Liver (tissue), 9 donors: ENCODE data around the gene TSPYL4. TPM values are rescaled to one million over a fixed set of nuclear protein-coding genes. Genes with fewer than 3 reads are reported as not detected.

Experiments used
- DNase-seq: peaks from one replicate; pipeline ENCODE4 v3.0.0-alpha.2; 2017; ENCODE audit warnings: low spot score
- H3K27ac ChIP-seq, 2 donors: one replicate each; pipeline ENCODE4 v1.7.0; 2013; ENCODE audit warnings: inconsistent platforms in 2 of 2, low read length in 2 of 2, control low read depth in 1 of 2, low read depth in 1 of 2, mild to moderate bottlenecking in 1 of 2
- H3K27me3 ChIP-seq, 4 donors: one replicate each; pipeline versions ENCODE4 v1.6.1 to v1.7.0; 2013; ENCODE audit warnings: low read length in 3 of 4, inconsistent platforms in 1 of 4, mild to moderate bottlenecking in 1 of 4, moderate library complexity in 1 of 4; ENCODE audit not compliant: control insufficient read depth in 4 of 4, insufficient read depth in 4 of 4
- H3K36me3 ChIP-seq, 4 donors: one replicate each; pipeline versions ENCODE4 v1.6.1 to v1.7.0; 2013; ENCODE audit warnings: low read length in 3 of 4, mild to moderate bottlenecking in 3 of 4, low read depth in 1 of 4, moderate library complexity in 1 of 4; ENCODE audit not compliant: control insufficient read depth in 4 of 4, insufficient read depth in 3 of 4
- H3K4me1 ChIP-seq, 4 donors: one replicate each; pipeline versions ENCODE4 v1.6.1 to v1.7.0; 2013; ENCODE audit warnings: low read length in 3 of 4, mild to moderate bottlenecking in 3 of 4, moderate library complexity in 1 of 4; ENCODE audit not compliant: control insufficient read depth in 4 of 4, insufficient read depth in 4 of 4
- H3K4me3 ChIP-seq, 3 donors: one replicate each; pipeline versions ENCODE4 v1.6.1 to v1.7.0; 2013; ENCODE audit warnings: low read length in 3 of 3, control low read depth in 1 of 3, low read depth in 1 of 3, mild to moderate bottlenecking in 1 of 3
- H3K9ac ChIP-seq, 2 donors: one replicate each; pipeline ENCODE4 v1.7.0; 2013; ENCODE audit warnings: low read length in 2 of 2, mild to moderate bottlenecking in 2 of 2, moderate library complexity in 2 of 2, control low read depth in 1 of 2, low read depth in 1 of 2
- H3K9me3 ChIP-seq, 4 donors: one replicate each; pipeline versions ENCODE4 v1.6.1 to v1.7.0; 2013; ENCODE audit warnings: low read length in 3 of 4; ENCODE audit not compliant: control insufficient read depth in 4 of 4
- EGR1 ChIP-seq, 2 donors: IDR thresholded peaks; 2 replicates each; pipeline ENCODE4 v1.6.1; 2016 to 2018; ENCODE audit warnings: antibody characterized with exemption in 2 of 2, low read depth in 2 of 2
- FOXA1 ChIP-seq: IDR thresholded peaks from 2 replicates; pipeline ENCODE4 v1.6.1; 2016; ENCODE audit warnings: antibody characterized with exemption
- FOXA2 ChIP-seq: IDR thresholded peaks from 2 replicates; pipeline ENCODE4 v1.6.1; 2016; ENCODE audit warnings: antibody characterized with exemption
- GABPA ChIP-seq, 2 donors: IDR thresholded peaks in 1 of 2; conservative IDR thresholded peaks in 1 of 2; 2 replicates each; pipeline ENCODE4 v1.6.1; 2016; ENCODE audit warnings: antibody characterized with exemption in 2 of 2, mild to moderate bottlenecking in 1 of 2, moderate library complexity in 1 of 2
- HNF4A ChIP-seq, 2 donors: conservative IDR thresholded peaks; 2 replicates each; pipeline ENCODE4 v1.6.1; 2016; ENCODE audit warnings: antibody characterized with exemption in 2 of 2, mild to moderate bottlenecking in 2 of 2
- HNF4G ChIP-seq: IDR thresholded peaks from 2 replicates; pipeline ENCODE4 v1.6.1; 2016; ENCODE audit warnings: antibody characterized with exemption
- JUND ChIP-seq, 2 donors: IDR thresholded peaks; 2 replicates each; pipeline ENCODE4 v1.6.1; 2016; ENCODE audit warnings: antibody characterized with exemption in 2 of 2
- MAX ChIP-seq: IDR thresholded peaks from 2 replicates; pipeline ENCODE4 v1.6.1; 2016; ENCODE audit warnings: antibody characterized with exemption
- NR2F2 ChIP-seq: IDR thresholded peaks from 2 replicates; pipeline ENCODE4 v1.6.1; 2016; ENCODE audit warnings: antibody characterized with exemption
- RAD21 ChIP-seq, 2 donors: IDR thresholded peaks; 2 replicates each; pipeline ENCODE4 v1.6.1; 2016; ENCODE audit warnings: antibody characterized with exemption in 2 of 2, mild to moderate bottlenecking in 2 of 2
- RXRA ChIP-seq, 2 donors: IDR thresholded peaks; 2 replicates each; pipeline ENCODE4 v1.6.1; 2017 to 2018; ENCODE audit warnings: antibody characterized with exemption in 2 of 2, mild to moderate bottlenecking in 1 of 2
- WGBS: extraction: QIAGEN DNeasy Blood & Tissue Kit; methylation state at CpG from one replicate; pipeline ENCODE4 v1.1.7; 2013; 5-methylcytosine and 5-hydroxymethylcytosine counted together
- polyA plus RNA-seq, 2 donors: library from polyadenylated mRNA; stranded (reverse) in 1 of 2; unstranded in 1 of 2; fragments of 200-250 nt in 1 of 2; fragments of >200 nt in 1 of 2; fragmentation: Nextera tagmentation in 1 of 2; extraction: Ambion mirVana in 1 of 2; gene quantifications; one replicate each; pipeline versions ENCODE4 v1.2.1 to v1.2.3, GENCODE V29; 2013 to 2015
- total RNA-seq, 2 donors: library from RNA; depleted of rRNA; stranded (reverse); fragments of >200 nt; gene quantifications; one replicate each; pipeline ENCODE4 v1.2.3, GENCODE V29; 2014
- TF ChIP-seq, protein P1 (sequence below): IDR thresholded peaks from 2 replicates; pipeline ENCODE4 v1.6.1; 2016; ENCODE audit warnings: antibody characterized with exemption
- TF ChIP-seq, protein P2 (sequence below): fragments of 150-350 bp; IDR thresholded peaks from 2 replicates; pipeline ENCODE4 v1.5.1; 2017; ENCODE audit warnings: improper control_type of control experiment, low read depth, low read length; ENCODE audit not compliant: missing input control
- TF ChIP-seq, protein P3 (sequence below): IDR thresholded peaks from 2 replicates; pipeline ENCODE4 v1.6.1; 2016; ENCODE audit warnings: antibody characterized with exemption
- TF ChIP-seq, protein P4 (sequence below): IDR thresholded peaks from 2 replicates; pipeline ENCODE4 v1.6.1; 2016; ENCODE audit warnings: antibody characterized with exemption, mild to moderate bottlenecking
- donor health status: healthy.
- donor health status: healthy.
- donor health status: healthy.
- donor health status: healthy.
- donor health status: healthy.

The TSPYL4 gene
- total and polyA plus RNA-seq, 4 donors: 3.6 to 7.4 (median 3.8) TPM

DNA sequence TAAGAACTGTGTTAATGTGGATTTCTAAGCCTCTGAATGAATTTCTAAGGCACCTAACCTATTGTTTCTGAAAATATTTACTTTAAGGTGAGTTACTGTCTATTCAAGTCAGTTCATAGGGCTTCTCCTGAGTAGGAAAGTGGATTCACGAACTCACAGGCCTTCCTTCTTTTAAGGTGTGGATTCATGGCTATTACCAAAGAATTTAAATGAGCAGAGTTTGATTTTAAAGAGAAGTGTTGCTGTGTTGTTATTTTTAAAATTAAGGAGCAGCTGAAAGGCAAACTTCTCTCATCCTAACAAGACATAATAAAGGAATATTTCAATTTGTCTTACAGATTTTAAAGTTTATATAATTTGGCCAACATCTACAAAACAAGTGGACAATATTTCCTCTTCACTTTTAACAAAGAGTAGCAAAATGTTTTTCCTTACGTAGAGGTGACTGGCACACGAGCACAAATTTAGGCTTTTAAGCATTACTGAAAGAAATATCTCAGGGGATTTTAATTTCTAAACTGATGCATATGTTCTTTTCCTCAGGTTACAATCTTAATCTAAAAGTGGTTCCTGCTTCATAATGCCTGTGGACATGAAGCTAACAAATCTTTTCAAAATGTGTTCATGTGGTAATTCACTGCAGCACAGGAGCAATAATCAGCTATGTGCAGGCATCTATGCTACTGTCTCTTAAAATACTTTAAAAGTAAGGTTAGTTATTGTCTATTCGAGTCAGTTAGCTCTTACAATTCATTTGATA lies 602 bp upstream of the TSPYL4 start:
- Histone ChIP-seq H3K36me3 (peaks cover 0 to 3% (median 0%) of the 10 kb centered on the region in 4 donors), H3K4me3 (peak overlapping the region; percentile 91 to 93 (median 92)), H3K27me3 (no peaks in the 10 kb centered on the region), H3K9ac (peak overlapping the region; percentile 63 to 84), H3K4me1 (peaks cover 13 to 45% (median 41%) of the 10 kb centered on the region in 4 donors), H3K27ac (peak overlapping the region; percentile 78), H3K9me3 (no peaks in the 10 kb centered on the region)
- 7% methylated on average over 4 of the region's 4 CpGs for WGBS
- TF ChIP-seq, protein P1, sequence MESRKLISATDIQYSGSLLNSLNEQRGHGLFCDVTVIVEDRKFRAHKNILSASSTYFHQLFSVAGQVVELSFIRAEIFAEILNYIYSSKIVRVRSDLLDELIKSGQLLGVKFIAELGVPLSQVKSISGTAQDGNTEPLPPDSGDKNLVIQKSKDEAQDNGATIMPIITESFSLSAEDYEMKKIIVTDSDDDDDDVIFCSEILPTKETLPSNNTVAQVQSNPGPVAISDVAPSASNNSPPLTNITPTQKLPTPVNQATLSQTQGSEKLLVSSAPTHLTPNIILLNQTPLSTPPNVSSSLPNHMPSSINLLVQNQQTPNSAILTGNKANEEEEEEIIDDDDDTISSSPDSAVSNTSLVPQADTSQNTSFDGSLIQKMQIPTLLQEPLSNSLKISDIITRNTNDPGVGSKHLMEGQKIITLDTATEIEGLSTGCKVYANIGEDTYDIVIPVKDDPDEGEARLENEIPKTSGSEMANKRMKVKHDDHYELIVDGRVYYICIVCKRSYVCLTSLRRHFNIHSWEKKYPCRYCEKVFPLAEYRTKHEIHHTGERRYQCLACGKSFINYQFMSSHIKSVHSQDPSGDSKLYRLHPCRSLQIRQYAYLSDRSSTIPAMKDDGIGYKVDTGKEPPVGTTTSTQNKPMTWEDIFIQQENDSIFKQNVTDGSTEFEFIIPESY: peak; percentile 23
- TF ChIP-seq, protein P2, sequence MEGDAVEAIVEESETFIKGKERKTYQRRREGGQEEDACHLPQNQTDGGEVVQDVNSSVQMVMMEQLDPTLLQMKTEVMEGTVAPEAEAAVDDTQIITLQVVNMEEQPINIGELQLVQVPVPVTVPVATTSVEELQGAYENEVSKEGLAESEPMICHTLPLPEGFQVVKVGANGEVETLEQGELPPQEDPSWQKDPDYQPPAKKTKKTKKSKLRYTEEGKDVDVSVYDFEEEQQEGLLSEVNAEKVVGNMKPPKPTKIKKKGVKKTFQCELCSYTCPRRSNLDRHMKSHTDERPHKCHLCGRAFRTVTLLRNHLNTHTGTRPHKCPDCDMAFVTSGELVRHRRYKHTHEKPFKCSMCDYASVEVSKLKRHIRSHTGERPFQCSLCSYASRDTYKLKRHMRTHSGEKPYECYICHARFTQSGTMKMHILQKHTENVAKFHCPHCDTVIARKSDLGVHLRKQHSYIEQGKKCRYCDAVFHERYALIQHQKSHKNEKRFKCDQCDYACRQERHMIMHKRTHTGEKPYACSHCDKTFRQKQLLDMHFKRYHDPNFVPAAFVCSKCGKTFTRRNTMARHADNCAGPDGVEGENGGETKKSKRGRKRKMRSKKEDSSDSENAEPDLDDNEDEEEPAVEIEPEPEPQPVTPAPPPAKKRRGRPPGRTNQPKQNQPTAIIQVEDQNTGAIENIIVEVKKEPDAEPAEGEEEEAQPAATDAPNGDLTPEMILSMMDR: no peak
- DNase-seq: no peak

DNA sequence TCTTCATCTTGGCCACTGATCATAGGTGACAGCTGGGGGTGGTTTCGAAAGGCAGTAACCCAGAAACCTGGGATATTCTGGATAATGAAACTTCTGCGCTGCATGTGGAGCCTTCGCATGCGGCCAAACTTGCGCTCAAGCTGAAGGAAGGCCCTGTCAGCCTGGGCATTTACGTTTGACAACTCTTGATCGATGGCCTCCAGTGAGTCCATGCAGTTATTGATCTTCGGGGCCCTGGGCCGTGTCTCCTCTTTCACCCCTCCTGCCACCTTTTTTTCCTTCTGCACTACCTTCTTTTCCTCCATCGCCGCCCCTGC lies 729 bp downstream of the TSPYL4 start:
- Histone ChIP-seq H3K27ac (peak overlapping the region; percentile 78), H3K4me1 (peaks cover 13 to 45% (median 43%) of the 10 kb centered on the region in 4 donors), H3K36me3 (no peaks in the 10 kb centered on the region), H3K4me3 (peak overlapping the region; percentile 91 to 93 (median 92)), H3K9me3 (no peaks in the 10 kb centered on the region), H3K27me3 (no peaks in the 10 kb centered on the region), H3K9ac (peak overlapping the region in 1 of 2 donors; percentile 57)
- no peak for DNase-seq
- no peak for TF ChIP-seq RXRA (IDR thresholded peaks at IDR 0.05)
- no peak for TF ChIP-seq GABPA (IDR thresholded peaks at IDR 0.05 in 1 of 2, conservative IDR thresholded peaks at IDR 0.05 in 1 of 2)
- TF ChIP-seq, protein P3, sequence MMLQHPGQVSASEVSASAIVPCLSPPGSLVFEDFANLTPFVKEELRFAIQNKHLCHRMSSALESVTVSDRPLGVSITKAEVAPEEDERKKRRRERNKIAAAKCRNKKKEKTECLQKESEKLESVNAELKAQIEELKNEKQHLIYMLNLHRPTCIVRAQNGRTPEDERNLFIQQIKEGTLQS: no peak
- TF ChIP-seq MAX: no peak
- TF ChIP-seq, protein P4, sequence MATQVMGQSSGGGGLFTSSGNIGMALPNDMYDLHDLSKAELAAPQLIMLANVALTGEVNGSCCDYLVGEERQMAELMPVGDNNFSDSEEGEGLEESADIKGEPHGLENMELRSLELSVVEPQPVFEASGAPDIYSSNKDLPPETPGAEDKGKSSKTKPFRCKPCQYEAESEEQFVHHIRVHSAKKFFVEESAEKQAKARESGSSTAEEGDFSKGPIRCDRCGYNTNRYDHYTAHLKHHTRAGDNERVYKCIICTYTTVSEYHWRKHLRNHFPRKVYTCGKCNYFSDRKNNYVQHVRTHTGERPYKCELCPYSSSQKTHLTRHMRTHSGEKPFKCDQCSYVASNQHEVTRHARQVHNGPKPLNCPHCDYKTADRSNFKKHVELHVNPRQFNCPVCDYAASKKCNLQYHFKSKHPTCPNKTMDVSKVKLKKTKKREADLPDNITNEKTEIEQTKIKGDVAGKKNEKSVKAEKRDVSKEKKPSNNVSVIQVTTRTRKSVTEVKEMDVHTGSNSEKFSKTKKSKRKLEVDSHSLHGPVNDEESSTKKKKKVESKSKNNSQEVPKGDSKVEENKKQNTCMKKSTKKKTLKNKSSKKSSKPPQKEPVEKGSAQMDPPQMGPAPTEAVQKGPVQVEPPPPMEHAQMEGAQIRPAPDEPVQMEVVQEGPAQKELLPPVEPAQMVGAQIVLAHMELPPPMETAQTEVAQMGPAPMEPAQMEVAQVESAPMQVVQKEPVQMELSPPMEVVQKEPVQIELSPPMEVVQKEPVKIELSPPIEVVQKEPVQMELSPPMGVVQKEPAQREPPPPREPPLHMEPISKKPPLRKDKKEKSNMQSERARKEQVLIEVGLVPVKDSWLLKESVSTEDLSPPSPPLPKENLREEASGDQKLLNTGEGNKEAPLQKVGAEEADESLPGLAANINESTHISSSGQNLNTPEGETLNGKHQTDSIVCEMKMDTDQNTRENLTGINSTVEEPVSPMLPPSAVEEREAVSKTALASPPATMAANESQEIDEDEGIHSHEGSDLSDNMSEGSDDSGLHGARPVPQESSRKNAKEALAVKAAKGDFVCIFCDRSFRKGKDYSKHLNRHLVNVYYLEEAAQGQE: no peak
- no peak for TF ChIP-seq FOXA1
- TF ChIP-seq EGR1 (IDR thresholded peaks at IDR 0.05; ENCODE audit: low read depth in 2 of 2): no peak
- TF ChIP-seq, protein P2: no peak
- no peak for TF ChIP-seq JUND (IDR thresholded peaks at IDR 0.05)
- no peak for TF ChIP-seq FOXA2
- no peak for TF ChIP-seq HNF4A (conservative IDR thresholded peaks at IDR 0.05)
- no peak for TF ChIP-seq HNF4G
- TF ChIP-seq, protein P1: no peak
- no peak for TF ChIP-seq RAD21 (IDR thresholded peaks at IDR 0.05)
- no peak for TF ChIP-seq NR2F2
- 31% methylated on average over 11 of the region's 11 CpGs for WGBS
